Liver (tissue), 9 donors: ENCODE measurements around the gene NRG3. TPM values are rescaled to one million over a fixed set of nuclear protein-coding genes. Genes with fewer than 3 reads are reported as not detected.

Experiments used
- DNase-seq: peaks from one replicate; pipeline ENCODE4 v3.0.0-alpha.2; 2017; ENCODE audit warnings: low spot score
- H3K27ac ChIP-seq, 2 donors: one replicate each; pipeline ENCODE4 v1.7.0; 2013; ENCODE audit warnings: inconsistent platforms in 2 of 2, low read length in 2 of 2, control low read depth in 1 of 2, low read depth in 1 of 2, mild to moderate bottlenecking in 1 of 2
- H3K27me3 ChIP-seq, 4 donors: one replicate each; pipeline versions ENCODE4 v1.6.1 to v1.7.0; 2013; ENCODE audit warnings: low read length in 3 of 4, inconsistent platforms in 1 of 4, mild to moderate bottlenecking in 1 of 4, moderate library complexity in 1 of 4; ENCODE audit not compliant: control insufficient read depth in 4 of 4, insufficient read depth in 4 of 4
- H3K36me3 ChIP-seq, 4 donors: one replicate each; pipeline versions ENCODE4 v1.6.1 to v1.7.0; 2013; ENCODE audit warnings: low read length in 3 of 4, mild to moderate bottlenecking in 3 of 4, low read depth in 1 of 4, moderate library complexity in 1 of 4; ENCODE audit not compliant: control insufficient read depth in 4 of 4, insufficient read depth in 3 of 4
- H3K4me1 ChIP-seq, 4 donors: one replicate each; pipeline versions ENCODE4 v1.6.1 to v1.7.0; 2013; ENCODE audit warnings: low read length in 3 of 4, mild to moderate bottlenecking in 3 of 4, moderate library complexity in 1 of 4; ENCODE audit not compliant: control insufficient read depth in 4 of 4, insufficient read depth in 4 of 4
- H3K4me3 ChIP-seq, 3 donors: one replicate each; pipeline versions ENCODE4 v1.6.1 to v1.7.0; 2013; ENCODE audit warnings: low read length in 3 of 3, control low read depth in 1 of 3, low read depth in 1 of 3, mild to moderate bottlenecking in 1 of 3
- H3K9ac ChIP-seq, 2 donors: one replicate each; pipeline ENCODE4 v1.7.0; 2013; ENCODE audit warnings: low read length in 2 of 2, mild to moderate bottlenecking in 2 of 2, moderate library complexity in 2 of 2, control low read depth in 1 of 2, low read depth in 1 of 2
- H3K9me3 ChIP-seq, 4 donors: one replicate each; pipeline versions ENCODE4 v1.6.1 to v1.7.0; 2013; ENCODE audit warnings: low read length in 3 of 4; ENCODE audit not compliant: control insufficient read depth in 4 of 4
- ATF3 ChIP-seq: IDR thresholded peaks from 2 replicates; pipeline ENCODE4 v1.6.1; 2016; ENCODE audit warnings: antibody characterized with exemption
- CTCF ChIP-seq: fragments of 150-350 bp; IDR thresholded peaks from 2 replicates; pipeline ENCODE4 v1.5.1; 2017; ENCODE audit warnings: improper control_type of control experiment, low read depth, low read length; ENCODE audit not compliant: missing input control
- EGR1 ChIP-seq, 2 donors: IDR thresholded peaks; 2 replicates each; pipeline ENCODE4 v1.6.1; 2016 to 2018; ENCODE audit warnings: antibody characterized with exemption in 2 of 2, low read depth in 2 of 2
- FOXA1 ChIP-seq: IDR thresholded peaks from 2 replicates; pipeline ENCODE4 v1.6.1; 2016; ENCODE audit warnings: antibody characterized with exemption
- FOXA2 ChIP-seq: IDR thresholded peaks from 2 replicates; pipeline ENCODE4 v1.6.1; 2016; ENCODE audit warnings: antibody characterized with exemption
- GABPA ChIP-seq, 2 donors: IDR thresholded peaks in 1 of 2; conservative IDR thresholded peaks in 1 of 2; 2 replicates each; pipeline ENCODE4 v1.6.1; 2016; ENCODE audit warnings: antibody characterized with exemption in 2 of 2, mild to moderate bottlenecking in 1 of 2, moderate library complexity in 1 of 2
- HNF4A ChIP-seq, 2 donors: conservative IDR thresholded peaks; 2 replicates each; pipeline ENCODE4 v1.6.1; 2016; ENCODE audit warnings: antibody characterized with exemption in 2 of 2, mild to moderate bottlenecking in 2 of 2
- HNF4G ChIP-seq: IDR thresholded peaks from 2 replicates; pipeline ENCODE4 v1.6.1; 2016; ENCODE audit warnings: antibody characterized with exemption
- JUND ChIP-seq, 2 donors: IDR thresholded peaks; 2 replicates each; pipeline ENCODE4 v1.6.1; 2016; ENCODE audit warnings: antibody characterized with exemption in 2 of 2
- MAX ChIP-seq: IDR thresholded peaks from 2 replicates; pipeline ENCODE4 v1.6.1; 2016; ENCODE audit warnings: antibody characterized with exemption
- NR2F2 ChIP-seq: IDR thresholded peaks from 2 replicates; pipeline ENCODE4 v1.6.1; 2016; ENCODE audit warnings: antibody characterized with exemption
- RAD21 ChIP-seq, 2 donors: IDR thresholded peaks; 2 replicates each; pipeline ENCODE4 v1.6.1; 2016; ENCODE audit warnings: antibody characterized with exemption in 2 of 2, mild to moderate bottlenecking in 2 of 2
- REST ChIP-seq: IDR thresholded peaks from 2 replicates; pipeline ENCODE4 v1.6.1; 2016; ENCODE audit warnings: antibody characterized with exemption, mild to moderate bottlenecking
- RXRA ChIP-seq, 2 donors: IDR thresholded peaks; 2 replicates each; pipeline ENCODE4 v1.6.1; 2017 to 2018; ENCODE audit warnings: antibody characterized with exemption in 2 of 2, mild to moderate bottlenecking in 1 of 2
- SP1 ChIP-seq: IDR thresholded peaks from 2 replicates; pipeline ENCODE4 v1.6.1; 2018; ENCODE audit warnings: antibody characterized with exemption, mild to moderate bottlenecking
- TAF1 ChIP-seq: conservative IDR thresholded peaks from 2 replicates; pipeline ENCODE4 v1.6.1; 2016; ENCODE audit warnings: antibody characterized with exemption, mild to moderate bottlenecking
- YY1 ChIP-seq: IDR thresholded peaks from 2 replicates; pipeline ENCODE4 v1.6.1; 2016; ENCODE audit warnings: antibody characterized with exemption, mild to moderate bottlenecking
- ZBTB33 ChIP-seq: IDR thresholded peaks from 2 replicates; pipeline ENCODE4 v1.6.1; 2016; ENCODE audit warnings: antibody characterized with exemption
- WGBS: extraction: QIAGEN DNeasy Blood & Tissue Kit; methylation state at CpG from one replicate; pipeline ENCODE4 v1.1.7; 2013; 5-methylcytosine and 5-hydroxymethylcytosine counted together
- polyA plus RNA-seq, 2 donors: library from polyadenylated mRNA; stranded (reverse) in 1 of 2; unstranded in 1 of 2; fragments of 200-250 nt in 1 of 2; fragments of >200 nt in 1 of 2; fragmentation: Nextera tagmentation in 1 of 2; extraction: Ambion mirVana in 1 of 2; gene quantifications; one replicate each; pipeline versions ENCODE4 v1.2.1 to v1.2.3, GENCODE V29; 2013 to 2015
- total RNA-seq, 2 donors: library from RNA; depleted of rRNA; stranded (reverse); fragments of >200 nt; gene quantifications; one replicate each; pipeline ENCODE4 v1.2.3, GENCODE V29; 2014
- donor health status: healthy.
- donor health status: healthy.
- donor health status: healthy.
- donor health status: healthy.
- donor health status: healthy.

Gene NRG3
- total and polyA plus RNA-seq, 4 donors = 0.24 to 3.7 (median 0.38) TPM

GRCh38 chr10:82762641-82763040, 887.6 kb downstream of the NRG3 start (continued):
- TF ChIP-seq FOXA2 (no peak), FOXA1 (no peak)

GRCh38 chr10:82768040-82768439, 893.0 kb downstream of the NRG3 start:
- no peak overlapping the region for H3K9ac ChIP-seq
- no peaks in the 10 kb centered on the region for H3K36me3 ChIP-seq
- no peaks in the 10 kb centered on the region for H3K4me1 ChIP-seq
- H3K27ac ChIP-seq = no peak overlapping the region
- H3K4me3 ChIP-seq = no peak overlapping the region
- 81% methylated on average over 5 of the region's 5 CpGs for WGBS
- no peak for TF ChIP-seq YY1
- TF ChIP-seq TAF1 = no peak
- TF ChIP-seq RAD21 (IDR thresholded peaks at IDR 0.05) = no peak
- no peak for TF ChIP-seq CTCF
- TF ChIP-seq MAX = no peak
- no peak for TF ChIP-seq ATF3
- no peak for TF ChIP-seq GABPA (IDR thresholded peaks at IDR 0.05 in 1 of 2, conservative IDR thresholded peaks at IDR 0.05 in 1 of 2)
- no peak for TF ChIP-seq JUND (IDR thresholded peaks at IDR 0.05)
- TF ChIP-seq FOXA1 = no peak
- no peak for TF ChIP-seq HNF4G
- TF ChIP-seq ZBTB33 = no peak
- no peak for TF ChIP-seq FOXA2
- TF ChIP-seq SP1 = no peak
- TF ChIP-seq EGR1 (IDR thresholded peaks at IDR 0.05; ENCODE audit: low read depth in 2 of 2) = no peak
- TF ChIP-seq REST = no peak
- no peak for TF ChIP-seq HNF4A (conservative IDR thresholded peaks at IDR 0.05)
- TF ChIP-seq RXRA (IDR thresholded peaks at IDR 0.05) = no peak
- no peak for TF ChIP-seq NR2F2
- H3K27me3 ChIP-seq = no peaks in the 10 kb centered on the region
- peaks cover 0 to under 1% (median 0%) of the 10 kb centered on the region in 4 donors for H3K9me3 ChIP-seq
- no peak for DNase-seq
